Esophagus mucosa (tissue), 1 donor: ENCODE results near the gene ACSM2A. TPM values are rescaled to one million over a fixed set of nuclear protein-coding genes. Genes with fewer than 3 reads are reported as not detected.
"Not testable (repeated sequence)": the region's sequence is repeated elsewhere in the genome, so short reads cannot be mapped to it uniquely, and the experiment has no call there.

ENCODE experiments used
- ATAC-seq: fragments of 200-7000 bp; cut with Tn5 transposase; one replicate; pipeline ENCODE4 v1.9.1; 2020
- total RNA-seq: library from RNA; stranded (reverse); gene quantifications from one replicate; pipeline ENCODE4 v1.2.4, GENCODE V29; 2023
- donor health status: DM: yes; HTN: yes; CAD: no.

Gene ACSM2A
- total RNA-seq, 1 donor from 2014 or later = not detected

DNA sequence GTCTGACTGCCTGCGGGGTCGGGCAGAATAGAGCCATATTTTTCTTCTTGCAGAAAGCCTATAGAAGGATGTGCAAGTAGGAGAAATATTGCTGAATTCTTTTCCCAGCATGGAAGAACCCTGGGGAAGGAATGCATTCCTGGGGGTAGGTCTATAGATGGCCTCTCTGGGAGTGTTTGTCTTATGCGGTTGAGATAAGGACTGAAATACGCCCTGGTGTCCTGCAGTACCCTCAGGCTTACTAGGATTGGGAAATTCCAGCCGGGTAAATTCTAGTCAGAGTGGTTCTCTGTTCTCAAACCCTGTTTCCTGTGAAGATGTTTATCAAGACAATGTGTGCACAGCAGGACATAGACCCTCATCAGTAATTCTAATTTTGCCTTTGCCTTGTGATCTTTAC is 2.3 kb downstream of the ACSM2A start:
- not testable (repeated sequence) for ATAC-seq

DNA sequence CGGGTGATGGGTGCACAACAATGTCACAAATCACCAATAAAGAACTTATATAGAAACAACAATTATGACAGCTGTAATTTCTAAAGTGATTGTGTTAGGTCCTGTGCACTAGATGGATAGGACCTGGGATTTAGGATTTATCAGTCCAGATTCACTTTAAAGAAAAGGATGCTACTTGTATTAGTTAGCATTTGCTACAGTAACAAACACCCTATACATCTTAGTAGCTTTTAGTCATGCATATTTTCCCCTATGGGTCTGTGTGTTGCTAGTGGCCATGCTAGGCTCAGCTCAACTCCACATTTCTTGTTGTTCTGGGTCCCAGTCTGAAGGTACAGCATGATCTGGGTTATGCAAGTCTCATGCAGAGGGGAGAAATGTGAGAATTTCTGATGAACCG is 7.9 kb downstream of the ACSM2A start:
- ATAC-seq = not testable (repeated sequence)

DNA sequence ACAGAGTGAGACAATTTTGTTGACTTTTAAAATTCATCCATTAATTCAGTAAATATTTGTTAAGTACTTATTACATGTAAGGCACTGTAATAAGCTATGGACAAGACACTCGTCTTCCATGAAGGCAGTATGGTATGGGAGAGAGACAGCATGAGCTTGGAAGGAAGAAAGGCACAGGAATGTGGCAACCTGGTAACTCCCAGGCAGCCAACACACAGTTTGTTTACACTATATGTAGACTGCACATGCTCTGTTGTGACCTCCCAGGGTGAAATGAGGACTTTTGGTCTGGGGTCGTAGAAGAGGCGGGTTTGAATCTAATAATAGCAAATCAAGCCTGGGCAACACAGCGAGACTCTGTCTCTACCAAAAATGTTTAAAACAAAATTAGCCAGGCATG is 9.0 kb downstream of the ACSM2A start:
- not testable (repeated sequence) for ATAC-seq

GRCh38 chr16:20468954-20469353 is 17.6 kb downstream of the ACSM2A start:
- not testable (repeated sequence) for ATAC-seq

GRCh38 chr16:20469930-20470329 is 18.6 kb downstream of the ACSM2A start:
- ATAC-seq = not testable (repeated sequence)

GRCh38 chr16:20470732-20471131 is 19.4 kb downstream of the ACSM2A start:
- not testable (repeated sequence) for ATAC-seq

DNA sequence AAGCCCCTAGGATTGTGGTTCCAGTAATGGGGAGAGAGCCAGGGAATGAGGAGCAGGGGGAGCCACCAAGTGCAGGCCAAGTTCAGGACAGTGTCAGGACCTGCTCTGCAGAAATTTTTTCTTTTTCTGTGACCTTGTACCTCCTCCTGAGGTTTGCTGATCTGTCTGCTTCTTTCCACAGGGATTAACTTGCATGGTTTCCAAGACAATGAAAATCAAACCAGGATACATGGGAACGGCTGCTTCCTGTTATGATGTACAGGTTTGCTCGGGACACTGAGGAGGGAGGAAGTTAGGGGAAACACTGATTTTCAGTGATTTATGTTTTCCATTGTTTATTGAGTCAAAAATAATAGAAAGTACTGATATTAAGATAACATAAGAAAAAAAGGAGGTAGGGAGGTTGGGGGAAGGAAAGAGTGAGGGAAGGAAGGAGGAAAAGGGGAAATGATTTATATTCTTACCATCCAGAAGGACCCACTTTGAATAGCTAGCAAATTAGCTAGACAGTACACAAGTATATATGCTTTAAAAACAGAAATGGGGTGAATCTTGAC is 25.9 kb downstream of the ACSM2A start:
- not testable (repeated sequence) for ATAC-seq

DNA sequence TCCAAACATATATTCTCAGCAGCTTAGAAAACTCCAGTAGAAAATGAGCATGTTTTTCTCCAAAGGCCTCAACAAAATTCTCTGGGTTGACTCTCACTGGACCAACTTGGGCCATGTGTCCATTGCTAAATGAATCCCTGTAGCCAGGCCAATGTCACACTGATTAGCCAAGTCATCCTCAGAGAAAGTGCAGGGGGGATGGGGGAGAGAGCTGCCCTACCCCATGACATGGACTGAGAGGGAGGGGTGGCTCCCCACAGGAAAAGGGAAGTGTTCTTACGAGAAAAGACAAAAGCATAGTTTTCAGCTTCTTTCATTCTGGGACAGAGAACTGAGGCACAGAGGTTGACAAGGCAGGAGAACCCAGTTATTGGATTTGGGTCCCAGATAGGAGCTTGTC is 32.7 kb downstream of the ACSM2A start:
- not testable (repeated sequence) for ATAC-seq

DNA sequence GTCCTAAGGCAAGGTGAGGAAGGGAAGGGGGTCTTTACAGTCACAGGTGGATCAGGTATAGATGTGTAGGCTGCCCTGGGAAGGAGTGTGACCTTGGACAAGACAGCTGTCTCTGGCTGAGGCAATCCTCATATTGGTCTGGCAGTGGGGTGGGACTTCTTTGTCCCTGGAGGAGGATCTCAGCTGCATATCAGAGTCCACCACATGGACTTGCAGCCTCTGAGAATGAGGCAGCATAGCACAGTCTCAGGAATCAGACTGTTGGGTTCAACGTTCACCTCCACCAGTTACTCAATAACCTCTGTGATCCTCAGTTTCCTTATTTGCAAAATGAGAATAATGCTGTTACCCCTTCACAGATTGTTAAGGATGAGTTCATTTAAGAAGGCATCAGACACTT is 33.4 kb downstream of the ACSM2A start:
- no peak for ATAC-seq

- ATAC-seq = no peak
Measured at GRCh38 chr16:20485408-20485807, 34.1 kb downstream of the ACSM2A start.

DNA sequence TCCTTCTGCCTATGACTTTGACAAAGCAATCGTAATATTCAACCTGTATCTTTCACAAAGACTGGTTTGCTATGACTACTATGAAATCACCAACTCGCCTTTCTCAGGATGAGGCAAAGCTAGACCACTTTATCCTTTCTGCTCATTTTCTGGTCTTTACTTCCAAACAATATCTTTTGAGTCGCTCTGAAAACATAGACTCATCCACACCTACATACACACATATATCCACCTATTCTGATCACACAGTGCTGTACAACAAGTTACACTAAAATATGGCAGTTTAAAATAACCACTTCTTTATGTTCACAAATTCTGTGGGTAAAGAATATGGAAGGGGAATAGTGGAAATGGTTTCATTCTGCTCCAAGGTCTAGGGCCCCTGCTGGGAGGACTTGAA is 39.7 kb downstream of the ACSM2A start:
- ATAC-seq = not testable (repeated sequence)

DNA sequence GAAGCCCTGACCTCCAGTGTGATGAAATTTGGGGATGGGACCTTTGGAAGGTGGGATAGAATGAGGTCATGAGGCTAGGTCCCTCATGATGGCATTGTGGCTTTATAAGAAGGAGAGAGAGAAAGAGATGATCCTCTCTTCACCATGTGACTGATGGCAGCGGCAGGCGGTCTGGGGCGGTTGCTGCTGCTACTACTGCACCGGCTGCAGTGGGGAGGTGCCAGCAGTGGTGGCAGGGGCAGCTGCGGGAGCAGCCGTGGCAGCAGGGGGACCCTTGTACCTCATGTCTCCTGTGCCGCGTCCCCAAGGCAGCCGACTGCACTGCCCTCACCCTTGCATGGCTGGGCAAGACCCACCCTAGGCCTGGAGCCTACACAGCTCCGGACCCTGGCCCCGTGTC is 40.1 kb downstream of the ACSM2A start:
- not testable (repeated sequence) for ATAC-seq

DNA sequence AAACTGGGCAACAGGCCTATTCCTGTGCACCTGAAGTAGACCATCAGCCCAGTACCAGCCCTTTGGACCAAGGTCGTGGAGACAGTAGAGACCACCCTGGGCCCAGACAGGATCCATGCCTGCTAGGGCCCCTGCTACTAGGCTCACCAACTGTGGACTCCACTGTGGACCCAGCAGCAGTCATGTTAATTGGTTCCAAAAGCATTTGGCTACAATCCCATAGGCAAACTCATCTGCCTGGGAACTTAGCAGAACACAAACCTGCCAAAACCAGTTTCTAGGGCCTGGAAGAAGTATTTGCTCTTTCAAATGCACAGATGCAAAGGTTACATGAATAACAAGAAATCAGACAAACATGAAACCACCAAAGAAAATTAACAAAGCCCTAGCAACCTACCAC is 53.1 kb downstream of the ACSM2A start:
- peak; percentile 37 for ATAC-seq

- ATAC-seq = no peak
Measured at GRCh38 chr16:20507280-20507679, 56.0 kb downstream of the ACSM2A start.

- ATAC-seq = no peak
Measured at GRCh38 chr16:20510323-20510722, 59.0 kb downstream of the ACSM2A start.

DNA sequence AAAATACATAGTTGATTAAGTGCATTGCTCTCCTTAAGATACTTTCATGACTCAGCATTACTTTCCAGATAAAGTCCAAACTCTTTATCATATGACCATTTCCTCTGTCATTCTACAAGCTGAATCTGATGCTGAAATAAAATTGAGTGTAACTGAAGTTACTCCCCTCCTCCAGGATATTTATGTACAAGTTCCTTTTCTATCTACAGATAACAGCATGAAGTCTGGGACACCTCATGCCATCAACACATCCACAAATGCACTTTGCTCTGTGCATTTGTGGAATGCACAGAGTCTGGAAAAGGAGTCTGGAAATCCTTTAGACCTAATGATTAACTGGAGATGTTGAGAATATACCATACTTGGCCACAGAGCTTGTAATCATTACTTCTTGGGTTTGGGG is 64.4 kb downstream of the ACSM2A start:
- ATAC-seq = no peak

GRCh38 chr16:20517149-20517548 is 65.8 kb downstream of the ACSM2A start:
- no peak for ATAC-seq

DNA sequence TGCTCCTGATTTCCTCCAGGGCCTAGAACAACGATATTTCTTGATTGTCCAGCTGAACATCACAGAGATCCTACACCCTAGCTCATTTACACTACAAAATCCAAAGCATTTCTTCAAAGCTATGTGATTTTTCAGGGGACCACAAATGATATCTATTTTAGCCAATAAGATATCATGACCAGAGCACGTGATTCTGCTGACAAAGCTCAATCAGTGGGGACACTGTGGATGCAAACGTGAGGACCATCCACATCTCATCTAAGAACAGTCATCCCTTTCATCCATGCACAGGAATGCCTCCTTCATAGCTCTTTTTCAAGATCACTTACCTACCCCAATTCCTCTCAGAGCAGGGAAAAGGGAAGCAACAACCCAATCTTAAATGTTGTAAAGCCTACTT is 67.9 kb downstream of the ACSM2A start:
- ATAC-seq = no peak

DNA sequence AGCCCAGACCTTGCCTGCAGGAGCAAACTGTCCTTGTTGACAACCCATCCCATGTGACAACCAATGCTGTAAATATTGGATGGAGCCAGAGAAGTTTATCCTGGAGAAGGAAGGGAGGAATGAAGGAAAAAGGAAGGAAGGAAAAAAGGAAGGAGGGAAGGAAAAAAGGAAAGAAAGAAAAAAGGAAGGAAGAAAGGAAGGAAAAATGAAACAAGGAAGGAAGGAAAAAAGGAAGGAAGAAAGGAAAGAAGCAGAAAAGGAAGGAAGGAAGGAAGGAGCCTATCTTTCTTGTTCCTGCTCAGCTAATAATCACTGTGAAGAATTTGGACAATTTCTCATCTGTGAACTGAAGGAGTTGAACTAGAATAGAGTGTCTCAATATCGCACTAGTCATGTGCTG is 68.8 kb downstream of the ACSM2A start:
- no peak for ATAC-seq

DNA sequence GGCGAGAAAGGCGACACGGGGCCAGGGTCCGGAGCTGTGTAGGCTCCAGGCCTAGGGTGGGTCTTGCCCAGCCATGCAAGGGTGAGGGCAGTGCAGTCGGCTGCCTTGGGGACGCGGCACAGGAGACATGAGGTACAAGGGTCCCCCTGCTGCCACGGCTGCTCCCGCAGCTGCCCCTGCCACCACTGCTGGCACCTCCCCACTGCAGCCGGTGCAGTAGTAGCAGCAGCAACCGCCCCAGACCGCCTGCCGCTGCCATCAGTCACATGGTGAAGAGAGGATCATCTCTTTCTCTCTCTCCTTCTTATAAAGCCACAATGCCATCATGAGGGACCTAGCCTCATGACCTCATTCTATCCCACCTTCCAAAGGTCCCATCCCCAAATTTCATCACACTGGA is 80.5 kb downstream of the ACSM2A start:
- not testable (repeated sequence) for ATAC-seq

- ATAC-seq = not testable (repeated sequence)
Measured at GRCh38 chr16:20532284-20532792, 81.0 kb downstream of the ACSM2A start.

GRCh38 chr16:20536669-20537068 is 85.3 kb downstream of the ACSM2A start:
- not testable (repeated sequence) for ATAC-seq
